ENCODE data around the gene EIF4E1B.

GRCh38 chr5:176662371-176663333 lies 32.2 kb downstream of the EIF4E1B start:
- TF ChIP-seq CTCF (IDR thresholded peaks at IDR 0.05): no peak
- TF ChIP-seq POLR2A (IDR thresholded peaks at IDR 0.05): no peak
- TF ChIP-seq POLR2AphosphoS5 (IDR thresholded peaks at IDR 0.05): no peak

All from breast epithelium (tissue), 3 donors.